WTC11 (cell line): Measurements from ENCODE around the gene TBL1XR1. TPM values are rescaled to one million over a fixed set of nuclear protein-coding genes. Genes with fewer than 3 reads are reported as not detected.
"Not testable (repeated sequence)": the region's sequence is repeated elsewhere in the genome, so short reads cannot be mapped to it uniquely, and the experiment has no call there.

Experiments
- ATAC-seq: fragments of 200-7000 bp; cut with Tn5 transposase; 2 replicates; pipeline ENCODE4 v1.10.0; 2021; ENCODE audit warnings: mild to moderate bottlenecking, moderate library complexity
- CTCF ChIA-PET: fragments of 300-600 bp; sonication (Branson Sonifier 250); formaldehyde crosslinking; loops from one replicate; lab custom pipeline; 2021; ENCODE audit warnings: antibody characterized with exemption; lab: Charles Lee
- POLR2A ChIA-PET: fragments of 350-600 bp; sonication (Branson Sonifier 250); formaldehyde crosslinking; loops from one replicate; lab custom pipeline; 2021; ENCODE audit warnings: antibody characterized with exemption; lab: Charles Lee
- DNase-seq: peaks from one replicate; pipeline ENCODE4 v3.0.0; 2021; ENCODE audit warnings: low spot score
- H3K27ac Mint-ChIP-seq: 2 replicates; pipeline ENCODE4 v1.8.0; 2021; ENCODE audit warnings: mixed read lengths
- H3K27me3 Mint-ChIP-seq: 2 replicates; pipeline ENCODE4 v1.8.0; 2021; ENCODE audit warnings: low read depth, mild to moderate bottlenecking, moderate library complexity, mixed read lengths
- H3K36me3 Mint-ChIP-seq: 2 replicates; pipeline ENCODE4 v1.8.0; 2021; ENCODE audit warnings: mixed read lengths
- H3K4me1 Mint-ChIP-seq: 2 replicates; pipeline ENCODE4 v1.8.0; 2022; ENCODE audit warnings: mixed read lengths
- H3K4me3 Mint-ChIP-seq: 2 replicates; pipeline ENCODE4 v1.8.0; 2021; ENCODE audit warnings: mild to moderate bottlenecking, moderate library complexity, mixed read lengths
- H3K9me3 Mint-ChIP-seq: 2 replicates; pipeline ENCODE4 v1.8.0; 2021; ENCODE audit warnings: mixed read lengths
- GRHL2 ChIP-seq: fragments of 250-450 bp; sonication (Bioruptor Pico); IDR thresholded peaks from 2 replicates; pipeline ENCODE4 v1.8.0; 2022; ENCODE audit warnings: mild to moderate bottlenecking, moderate library complexity; ENCODE audit not compliant: insufficient replicate concordance, severe bottlenecking
- IRF2 ChIP-seq: sonication (generic); formaldehyde crosslinking; IDR thresholded peaks from 2 replicates; pipeline ENCODE4 v1.8.0; 2022; ENCODE audit warnings: low read depth, missing genetic modification reagents, borderline replicate concordance
- JUN ChIP-seq: sonication (generic); formaldehyde crosslinking; IDR thresholded peaks from 2 replicates; pipeline ENCODE4 v1.8.0; 2023; ENCODE audit warnings: mild to moderate bottlenecking, missing genetic modification reagents
- NFE2L1 ChIP-seq: sonication (generic); formaldehyde crosslinking; IDR thresholded peaks from 2 replicates; pipeline ENCODE4 v1.8.1; 2023; ENCODE audit warnings: missing genetic modification reagents
- NFYB ChIP-seq: sonication (generic); formaldehyde crosslinking; conservative IDR thresholded peaks from 2 replicates; pipeline ENCODE4 v1.8.0; 2022; ENCODE audit warnings: low read depth, missing genetic modification reagents
- PRRX2 ChIP-seq: fragments of 250-450 bp; sonication (Bioruptor Pico); IDR thresholded peaks from 2 replicates; pipeline ENCODE4 v1.8.0; 2021; ENCODE audit warnings: mild to moderate bottlenecking
- ZBTB21 ChIP-seq: sonication (generic); formaldehyde crosslinking; IDR thresholded peaks from 2 replicates; pipeline ENCODE4 v1.8.1; 2023; ENCODE audit warnings: mild to moderate bottlenecking, missing genetic modification reagents, borderline replicate concordance
- ZNF121 ChIP-seq: sonication (generic); formaldehyde crosslinking; IDR thresholded peaks from 2 replicates; pipeline ENCODE4 v1.8.0; 2023; ENCODE audit warnings: missing genetic modification reagents
- ZNF396 ChIP-seq: fragments of 250-450 bp; sonication (Bioruptor Pico); IDR thresholded peaks from 2 replicates; pipeline ENCODE4 v1.8.0; 2021; ENCODE audit warnings: mild to moderate bottlenecking, moderate library complexity, borderline replicate concordance
- total RNA-seq: library from RNA; stranded (reverse); gene quantifications from 3 replicates; pipeline ENCODE4 v1.2.3, GENCODE V29; 2021
- TF ChIP-seq, protein P1 (sequence below): sonication (generic); formaldehyde crosslinking; IDR thresholded peaks from 2 replicates; pipeline ENCODE4 v1.8.0; 2022; ENCODE audit warnings: mild to moderate bottlenecking, missing genetic modification reagents
- TF ChIP-seq, protein P2 (sequence below): sonication (generic); formaldehyde crosslinking; IDR thresholded peaks from 2 replicates; pipeline ENCODE4 v1.8.1; 2022; ENCODE audit warnings: mild to moderate bottlenecking, moderate library complexity, missing genetic modification reagents
- TF ChIP-seq, protein P3 (sequence below): sonication (generic); formaldehyde crosslinking; IDR thresholded peaks from 2 replicates; pipeline ENCODE4 v1.8.1; 2023; ENCODE audit warnings: mild to moderate bottlenecking, missing genetic modification reagents, moderate library complexity
- TF ChIP-seq, protein P4 (sequence below): sonication (generic); formaldehyde crosslinking; IDR thresholded peaks from 2 replicates; pipeline ENCODE4 v1.8.1; 2023; ENCODE audit warnings: mild to moderate bottlenecking, moderate library complexity, missing genetic modification reagents
- TF ChIP-seq, protein P5 (sequence below): sonication (generic); formaldehyde crosslinking; IDR thresholded peaks from 2 replicates; pipeline ENCODE4 v1.8.0; 2022; ENCODE audit warnings: mild to moderate bottlenecking, missing genetic modification reagents

Gene TBL1XR1
- total RNA-seq, 1 experiment from 2014 or later = 148 TPM

DNA sequence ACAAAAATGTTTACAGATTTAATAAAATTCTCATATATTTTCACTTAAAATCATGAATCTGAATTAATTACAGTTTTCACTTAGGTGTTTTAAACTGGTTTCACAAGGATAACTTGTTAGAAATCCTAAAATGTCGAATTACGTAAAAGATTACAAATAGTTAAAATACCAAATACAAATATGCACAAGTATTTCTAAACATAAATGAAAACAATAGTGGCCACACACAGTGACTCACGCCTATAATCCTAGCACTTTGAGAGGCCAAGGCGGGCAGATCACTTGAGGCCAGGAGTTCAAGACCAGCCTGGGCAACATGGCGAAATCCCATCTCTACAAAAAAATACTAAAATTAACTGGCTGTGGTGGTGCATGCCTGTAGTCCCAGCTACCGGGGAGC lies 10.9 kb upstream of the TBL1XR1 start (continued):
- TF ChIP-seq, protein P1, sequence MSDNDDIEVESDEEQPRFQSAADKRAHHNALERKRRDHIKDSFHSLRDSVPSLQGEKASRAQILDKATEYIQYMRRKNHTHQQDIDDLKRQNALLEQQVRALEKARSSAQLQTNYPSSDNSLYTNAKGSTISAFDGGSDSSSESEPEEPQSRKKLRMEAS (CRISPR knock-in tag) = no peak
- TF ChIP-seq NFE2L1 (no peak), ZBTB21 (CRISPR knock-in tag) (no peak)
- TF ChIP-seq, protein P2, sequence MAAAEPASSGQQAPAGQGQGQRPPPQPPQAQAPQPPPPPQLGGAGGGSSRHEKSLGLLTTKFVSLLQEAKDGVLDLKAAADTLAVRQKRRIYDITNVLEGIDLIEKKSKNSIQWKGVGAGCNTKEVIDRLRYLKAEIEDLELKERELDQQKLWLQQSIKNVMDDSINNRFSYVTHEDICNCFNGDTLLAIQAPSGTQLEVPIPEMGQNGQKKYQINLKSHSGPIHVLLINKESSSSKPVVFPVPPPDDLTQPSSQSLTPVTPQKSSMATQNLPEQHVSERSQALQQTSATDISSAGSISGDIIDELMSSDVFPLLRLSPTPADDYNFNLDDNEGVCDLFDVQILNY (CRISPR knock-in tag) = no peak

DNA sequence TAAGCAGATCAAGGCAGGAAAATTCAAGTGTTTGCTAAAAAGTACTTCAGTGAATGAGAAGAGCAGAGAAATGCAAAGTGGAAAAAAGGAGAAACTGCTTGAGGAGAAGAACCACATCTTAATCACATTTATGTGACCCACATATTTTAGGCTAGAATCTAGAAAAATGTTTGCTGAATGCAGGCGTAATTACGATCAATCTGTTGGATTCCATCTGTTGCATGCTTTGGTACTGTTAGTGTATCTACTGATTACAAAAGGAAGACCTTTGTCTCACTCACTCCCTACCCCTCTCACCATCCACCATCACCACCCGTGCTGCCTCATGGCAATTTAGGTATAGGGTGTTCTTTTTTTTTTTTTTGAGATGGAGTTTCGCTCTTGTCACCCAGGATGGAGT lies 9.7 kb upstream of the TBL1XR1 start:
- POLR2A ChIA-PET = no interaction called here
- peaks cover 14% of the 10 kb centered on the region for H3K9me3 Mint-ChIP-seq
- H3K27me3 Mint-ChIP-seq = no peaks in the 10 kb centered on the region
- ATAC-seq (no peak), DNase-seq (no peak)
- peaks cover 23% of the 10 kb centered on the region for H3K36me3 Mint-ChIP-seq
- no peak for TF ChIP-seq NFYB
- peaks cover 9% of the 10 kb centered on the region; the same call in 1 of the 2 replicates for H3K4me1 Mint-ChIP-seq
- no peak overlapping the region for H3K4me3 Mint-ChIP-seq
- CTCF ChIA-PET = no interaction called here
- no peak overlapping the region for H3K27ac Mint-ChIP-seq

DNA sequence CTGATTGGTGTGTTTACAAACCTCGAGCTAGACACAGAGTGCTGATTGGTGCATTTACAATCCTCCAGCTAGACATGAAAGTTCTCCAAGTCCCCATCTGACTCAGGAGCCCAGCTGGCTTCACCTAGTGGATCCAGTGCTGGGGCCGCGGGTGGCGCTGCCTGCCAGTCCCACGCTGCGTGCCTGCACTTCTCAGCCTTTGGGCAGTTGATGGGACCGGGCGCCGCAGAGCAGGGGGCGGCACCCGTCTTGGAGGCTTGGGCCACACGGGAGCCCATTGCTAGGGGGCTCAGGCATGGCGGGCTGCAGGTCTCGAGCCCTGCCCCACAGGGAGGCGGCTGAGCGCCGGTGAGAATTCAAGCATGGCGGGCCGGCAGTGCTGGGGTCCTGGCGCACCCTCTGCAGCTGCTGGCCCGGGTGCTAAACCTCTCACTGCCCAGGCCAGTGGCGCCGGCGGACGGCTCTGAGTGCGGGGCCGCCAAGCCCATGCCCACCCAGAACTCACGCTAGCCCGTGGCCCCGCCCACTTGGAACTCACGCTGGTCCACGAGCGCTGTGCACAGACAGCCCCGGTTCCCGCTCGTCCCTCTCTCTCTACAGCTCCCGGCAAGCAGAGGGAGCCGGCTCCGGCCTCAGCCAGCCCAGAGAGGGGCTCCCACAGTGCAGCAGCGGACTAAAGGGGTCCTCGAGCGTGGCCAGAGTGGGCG lies 6.6 kb upstream of the TBL1XR1 start:
- no peak overlapping the region for H3K27ac Mint-ChIP-seq
- no peak for DNase-seq
- ATAC-seq = no peak
- CTCF ChIA-PET = no interaction called here
- peaks cover 14% of the 10 kb centered on the region for H3K9me3 Mint-ChIP-seq
- TF ChIP-seq IRF2 (CRISPR knock-in tag) (no peak), GRHL2 (CRISPR knock-in tag) (no peak), ZNF396 (CRISPR knock-in tag) (no peak), PRRX2 (CRISPR knock-in tag) (no peak), JUN (CRISPR knock-in tag) (no peak), ZNF121 (CRISPR knock-in tag) (no peak)
- TF ChIP-seq, protein P3, sequence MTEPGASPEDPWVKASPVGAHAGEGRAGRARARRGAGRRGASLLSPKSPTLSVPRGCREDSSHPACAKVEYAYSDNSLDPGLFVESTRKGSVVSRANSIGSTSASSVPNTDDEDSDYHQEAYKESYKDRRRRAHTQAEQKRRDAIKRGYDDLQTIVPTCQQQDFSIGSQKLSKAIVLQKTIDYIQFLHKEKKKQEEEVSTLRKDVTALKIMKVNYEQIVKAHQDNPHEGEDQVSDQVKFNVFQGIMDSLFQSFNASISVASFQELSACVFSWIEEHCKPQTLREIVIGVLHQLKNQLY = no peak
- TF ChIP-seq, protein P4, sequence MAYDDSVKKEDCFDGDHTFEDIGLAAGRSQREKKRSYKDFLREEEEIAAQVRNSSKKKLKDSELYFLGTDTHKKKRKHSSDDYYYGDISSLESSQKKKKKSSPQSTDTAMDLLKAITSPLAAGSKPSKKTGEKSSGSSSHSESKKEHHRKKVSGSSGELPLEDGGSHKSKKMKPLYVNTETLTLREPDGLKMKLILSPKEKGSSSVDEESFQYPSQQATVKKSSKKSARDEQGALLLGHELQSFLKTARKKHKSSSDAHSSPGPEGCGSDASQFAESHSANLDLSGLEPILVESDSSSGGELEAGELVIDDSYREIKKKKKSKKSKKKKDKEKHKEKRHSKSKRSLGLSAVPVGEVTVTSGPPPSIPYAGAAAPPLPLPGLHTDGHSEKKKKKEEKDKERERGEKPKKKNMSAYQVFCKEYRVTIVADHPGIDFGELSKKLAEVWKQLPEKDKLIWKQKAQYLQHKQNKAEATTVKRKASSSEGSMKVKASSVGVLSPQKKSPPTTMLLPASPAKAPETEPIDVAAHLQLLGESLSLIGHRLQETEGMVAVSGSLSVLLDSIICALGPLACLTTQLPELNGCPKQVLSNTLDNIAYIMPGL (CRISPR knock-in tag) = no peak
- TF ChIP-seq, protein P5, sequence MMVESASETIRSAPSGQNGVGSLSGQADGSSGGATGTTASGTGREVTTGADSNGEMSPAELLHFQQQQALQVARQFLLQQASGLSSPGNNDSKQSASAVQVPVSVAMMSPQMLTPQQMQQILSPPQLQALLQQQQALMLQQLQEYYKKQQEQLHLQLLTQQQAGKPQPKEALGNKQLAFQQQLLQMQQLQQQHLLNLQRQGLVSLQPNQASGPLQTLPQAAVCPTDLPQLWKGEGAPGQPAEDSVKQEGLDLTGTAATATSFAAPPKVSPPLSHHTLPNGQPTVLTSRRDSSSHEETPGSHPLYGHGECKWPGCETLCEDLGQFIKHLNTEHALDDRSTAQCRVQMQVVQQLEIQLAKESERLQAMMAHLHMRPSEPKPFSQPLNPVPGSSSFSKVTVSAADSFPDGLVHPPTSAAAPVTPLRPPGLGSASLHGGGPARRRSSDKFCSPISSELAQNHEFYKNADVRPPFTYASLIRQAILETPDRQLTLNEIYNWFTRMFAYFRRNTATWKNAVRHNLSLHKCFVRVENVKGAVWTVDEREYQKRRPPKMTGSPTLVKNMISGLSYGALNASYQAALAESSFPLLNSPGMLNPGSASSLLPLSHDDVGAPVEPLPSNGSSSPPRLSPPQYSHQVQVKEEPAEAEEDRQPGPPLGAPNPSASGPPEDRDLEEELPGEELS (CRISPR knock-in tag) = no peak
- POLR2A ChIA-PET = no interaction called here
- peaks cover 15% of the 10 kb centered on the region for H3K4me1 Mint-ChIP-seq
- no peaks in the 10 kb centered on the region for H3K27me3 Mint-ChIP-seq
- no peak overlapping the region for H3K4me3 Mint-ChIP-seq
- H3K36me3 Mint-ChIP-seq = peaks cover 23% of the 10 kb centered on the region

DNA sequence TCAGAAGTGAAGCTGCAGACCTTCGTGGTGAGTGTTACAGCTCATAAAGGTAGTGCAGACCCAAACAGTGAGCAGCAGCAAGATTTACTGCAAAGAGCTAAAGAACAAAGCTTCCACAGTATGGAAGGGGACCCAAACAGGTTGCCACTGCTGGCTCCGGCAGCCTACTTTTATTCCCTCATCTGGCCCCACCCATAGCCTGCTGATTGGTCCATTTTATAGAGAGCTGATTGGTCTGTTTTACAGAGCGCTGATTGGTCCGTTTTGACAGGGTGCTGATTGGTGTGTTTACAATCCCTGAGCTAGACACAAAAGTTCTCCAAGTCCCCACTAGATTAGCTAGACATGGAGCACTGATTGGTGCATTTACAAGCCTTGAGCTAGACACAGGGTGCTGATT lies 5.7 kb upstream of the TBL1XR1 start:
- H3K4me3 Mint-ChIP-seq, ATAC-seq, H3K27ac Mint-ChIP-seq, H3K27me3 Mint-ChIP-seq, DNase-seq, CTCF ChIA-PET, POLR2A ChIA-PET: not testable (repeated sequence)
- H3K9me3 Mint-ChIP-seq = peaks cover 14% of the 10 kb centered on the region
- H3K4me1 Mint-ChIP-seq = peaks cover 23% of the 10 kb centered on the region
- H3K36me3 Mint-ChIP-seq = peaks cover 23% of the 10 kb centered on the region
